Measurements from ENCODE around the gene SLC35F1.

- no peak for TF ChIP-seq CTCF (IDR thresholded peaks at IDR 0.05)
- TF ChIP-seq POLR2A (IDR thresholded peaks at IDR 0.05), result no peak
Observed at GRCh38 chr6:118299457-118299856, 392.4 kb downstream of the SLC35F1 start.
